COR-L47 (cell line): Measurements from ENCODE around the gene NDUFA5.
A peak's percentile ranks its signal among the peaks of the same experiment; 100 is the strongest.

Source experiments
- DNase-seq: peaks from one replicate; lab custom pipeline; 2025; lab: John Stamatoyannopoulos, UW

NDUFA5 gene

GRCh38 chr7:123502201-123502600 lies 55.4 kb downstream of the NDUFA5 start:
- no peak for DNase-seq

- DNase-seq: no peak
Observed at GRCh38 chr7:123500878-123501489, 56.6 kb downstream of the NDUFA5 start.

- DNase-seq: no peak
Observed at GRCh38 chr7:123499211-123499970, 58.2 kb downstream of the NDUFA5 start.

- no peak for DNase-seq
Observed at GRCh38 chr7:123498601-123499000, 59.0 kb downstream of the NDUFA5 start.

- no peak for DNase-seq
Observed at GRCh38 chr7:123498031-123498430, 59.6 kb downstream of the NDUFA5 start.

GRCh38 chr7:123494193-123494796 lies 63.3 kb downstream of the NDUFA5 start:
- DNase-seq: peak; percentile 38

- DNase-seq: no peak
Observed at GRCh38 chr7:123492485-123492884, 65.1 kb downstream of the NDUFA5 start.
